PFSK-1 (cell line): ENCODE data around the gene HAVCR1.

Source experiments
- POLR2AphosphoS5 ChIP-seq: IDR thresholded peaks from 2 replicates; pipeline ENCODE4 v1.6.1; 2012; ENCODE audit warnings: low read depth, mild to moderate bottlenecking, control low read depth, low read length, moderate library complexity
- REST ChIP-seq, 2 experiments: IDR thresholded peaks; 2 replicates each; pipeline versions ENCODE4 v1.6.1 to v1.8.0; 2011 to 2012; ENCODE audit warnings: low read depth in 2 of 2, low read length in 2 of 2, control low read depth in 1 of 2, inconsistent platforms in 1 of 2, mild to moderate bottlenecking in 1 of 2, moderate library complexity in 1 of 2; ENCODE audit not compliant: insufficient read depth in 1 of 2
- TAF1 ChIP-seq: IDR thresholded peaks from 2 replicates; pipeline ENCODE4 v1.6.1; 2012; ENCODE audit warnings: low read length, control low read depth, borderline replicate concordance; ENCODE audit not compliant: insufficient read depth

GRCh38 chr5:157088342-157088990 is 29.6 kb upstream of the HAVCR1 start:
- no peak for TF ChIP-seq REST (IDR thresholded peaks at IDR 0.05; ENCODE audit: insufficient read depth in 1 of 2, low read depth in 2 of 2, low read length in 2 of 2)
- TF ChIP-seq TAF1 = no peak
- no peak for TF ChIP-seq POLR2AphosphoS5
